LNCaP clone FGC (cell line): ENCODE data around the gene KIF12.

Experiments
- DNase-seq: peaks from one replicate; pipeline ENCODE4 v3.0.0-alpha.2; 2011; ENCODE audit warnings: low read depth
- H3K4me3 ChIP-seq: 2 replicates; pipeline ENCODE4 v1.5.1; 2011; ENCODE audit warnings: mild to moderate bottlenecking, low read depth, low read length, control low read depth
- TF ChIP-seq, protein P1 (sequence below): IDR thresholded peaks from 2 replicates; pipeline ENCODE4 v1.5.1; 2012; ENCODE audit warnings: mild to moderate bottlenecking; ENCODE audit not compliant: control insufficient read depth, insufficient read depth; ENCODE audit errors: extremely low read depth

KIF12 gene

GRCh38 chr9:114089206-114089840, 9.8 kb downstream of the KIF12 start:
- H3K4me3 ChIP-seq: no peak overlapping the region
- TF ChIP-seq, protein P1, sequence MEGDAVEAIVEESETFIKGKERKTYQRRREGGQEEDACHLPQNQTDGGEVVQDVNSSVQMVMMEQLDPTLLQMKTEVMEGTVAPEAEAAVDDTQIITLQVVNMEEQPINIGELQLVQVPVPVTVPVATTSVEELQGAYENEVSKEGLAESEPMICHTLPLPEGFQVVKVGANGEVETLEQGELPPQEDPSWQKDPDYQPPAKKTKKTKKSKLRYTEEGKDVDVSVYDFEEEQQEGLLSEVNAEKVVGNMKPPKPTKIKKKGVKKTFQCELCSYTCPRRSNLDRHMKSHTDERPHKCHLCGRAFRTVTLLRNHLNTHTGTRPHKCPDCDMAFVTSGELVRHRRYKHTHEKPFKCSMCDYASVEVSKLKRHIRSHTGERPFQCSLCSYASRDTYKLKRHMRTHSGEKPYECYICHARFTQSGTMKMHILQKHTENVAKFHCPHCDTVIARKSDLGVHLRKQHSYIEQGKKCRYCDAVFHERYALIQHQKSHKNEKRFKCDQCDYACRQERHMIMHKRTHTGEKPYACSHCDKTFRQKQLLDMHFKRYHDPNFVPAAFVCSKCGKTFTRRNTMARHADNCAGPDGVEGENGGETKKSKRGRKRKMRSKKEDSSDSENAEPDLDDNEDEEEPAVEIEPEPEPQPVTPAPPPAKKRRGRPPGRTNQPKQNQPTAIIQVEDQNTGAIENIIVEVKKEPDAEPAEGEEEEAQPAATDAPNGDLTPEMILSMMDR: no peak
- no peak for DNase-seq

DNA sequence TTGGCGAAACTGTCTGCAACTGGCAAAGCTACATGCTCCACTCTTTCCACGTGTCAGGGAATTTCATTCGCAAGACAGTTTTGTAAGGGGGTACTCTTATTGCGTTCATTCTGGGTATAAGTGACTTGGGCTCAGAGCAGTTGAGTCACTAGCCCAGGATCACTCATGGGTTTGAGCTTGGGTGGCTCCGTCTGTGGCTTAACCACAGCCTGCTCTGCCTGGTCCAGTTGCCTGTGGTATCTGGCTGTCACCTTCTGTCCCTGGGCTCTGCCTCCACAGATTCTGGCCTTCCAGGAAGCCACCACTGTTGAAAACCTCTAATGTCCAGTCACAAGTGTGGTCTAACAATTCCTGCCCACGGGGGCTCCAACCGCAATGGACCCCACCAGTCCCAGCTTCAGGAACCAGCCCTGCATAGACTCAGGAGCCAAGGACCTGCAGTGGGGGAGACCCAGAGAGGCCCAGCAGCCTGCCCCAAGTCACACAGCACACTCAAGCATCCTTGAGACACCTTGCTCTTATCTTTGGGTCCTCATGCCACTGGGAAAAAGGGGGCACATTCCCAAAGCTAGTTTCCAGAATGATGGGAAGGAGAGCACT, 10.4 kb downstream of the KIF12 start:
- TF ChIP-seq, protein P1: no peak
- H3K4me3 ChIP-seq: no peak overlapping the region
- no peak for DNase-seq

DNA sequence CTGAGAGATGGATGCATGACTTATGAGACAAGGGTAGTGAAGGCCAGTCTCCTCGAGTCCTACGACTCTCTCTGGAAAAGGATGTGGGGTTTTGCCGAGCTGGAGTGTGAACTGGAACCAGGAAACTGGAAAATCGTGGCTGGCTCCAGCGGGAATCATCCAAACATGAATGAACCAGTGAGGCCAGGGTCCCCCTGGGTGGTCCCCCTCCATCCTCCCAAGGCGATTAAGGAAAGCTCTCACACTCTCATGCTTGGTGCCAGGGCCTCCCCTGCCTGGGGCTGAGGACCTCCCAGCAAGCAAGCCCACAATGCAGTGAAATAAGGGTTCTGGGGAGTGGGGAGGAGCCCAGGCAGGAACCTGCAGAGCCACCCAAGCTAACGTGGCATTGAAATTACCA, 11.4 kb downstream of the KIF12 start:
- H3K4me3 ChIP-seq: no peak overlapping the region
- TF ChIP-seq, protein P1: no peak
- DNase-seq: no peak

DNA sequence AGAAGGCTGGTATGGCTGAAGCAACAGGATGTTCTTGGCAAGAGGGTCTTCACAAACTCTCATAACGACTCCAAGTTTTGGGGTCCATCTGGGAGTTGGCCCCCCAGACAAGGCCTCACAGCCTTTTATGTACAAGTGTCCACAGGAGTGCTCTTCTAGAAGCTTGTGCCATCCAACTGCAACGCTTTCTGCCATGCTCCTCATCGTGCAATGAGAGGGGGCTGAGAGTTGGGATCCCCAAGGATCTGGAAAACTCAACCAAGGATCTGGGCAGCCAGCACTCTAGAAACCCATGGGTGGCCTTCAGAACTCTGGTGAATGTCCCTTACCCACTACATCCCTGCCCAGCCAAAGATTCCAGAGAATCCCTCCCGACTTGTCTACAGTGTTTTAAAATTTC, 12.5 kb downstream of the KIF12 start:
- TF ChIP-seq, protein P1: no peak
- no peak for DNase-seq
- no peak overlapping the region for H3K4me3 ChIP-seq

- H3K4me3 ChIP-seq: no peak overlapping the region
- TF ChIP-seq, protein P1: no peak
- DNase-seq: no peak
Observed at GRCh38 chr9:114086009-114086408, 13.1 kb downstream of the KIF12 start.

DNA sequence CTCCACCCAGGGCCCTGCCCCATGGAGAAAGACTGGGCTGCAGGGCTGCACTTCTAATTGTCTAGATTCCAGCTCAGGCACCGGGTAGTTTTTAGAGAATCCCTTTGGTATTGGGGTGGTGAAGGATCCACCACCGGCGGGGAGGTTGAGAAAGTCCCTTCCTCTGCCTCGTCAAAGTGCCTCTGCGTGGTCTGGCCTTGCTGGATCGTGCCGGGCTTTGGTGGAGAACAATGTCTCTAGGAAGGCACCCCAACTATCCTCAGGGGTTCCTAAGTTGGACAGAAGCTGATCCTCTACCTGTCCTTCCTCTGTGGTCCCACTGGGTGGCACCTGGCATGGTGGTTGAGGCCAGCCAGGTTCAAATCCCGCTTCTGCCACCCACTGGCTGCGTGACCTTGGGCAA, 13.7 kb downstream of the KIF12 start:
- TF ChIP-seq, protein P1: no peak
- no peak for DNase-seq
- H3K4me3 ChIP-seq: no peak overlapping the region

GRCh38 chr9:114084282-114085073, 14.6 kb downstream of the KIF12 start:
- no peak overlapping the region for H3K4me3 ChIP-seq
- TF ChIP-seq, protein P1: no peak

More at GRCh38 chr9:114084282-114085073, 14.6 kb downstream of the KIF12 start:
- no peak for DNase-seq
